Measurements from ENCODE around the gene SHROOM1. TPM values are rescaled to one million over a fixed set of nuclear protein-coding genes. Genes with fewer than 3 reads are reported as not detected.

Gene SHROOM1
- total and polyA plus RNA-seq, 2 donors (not counting 3 experiments of a cell fraction or from before 2014, with no cell fraction given), result 12.8 to 20.9 TPM

DNA sequence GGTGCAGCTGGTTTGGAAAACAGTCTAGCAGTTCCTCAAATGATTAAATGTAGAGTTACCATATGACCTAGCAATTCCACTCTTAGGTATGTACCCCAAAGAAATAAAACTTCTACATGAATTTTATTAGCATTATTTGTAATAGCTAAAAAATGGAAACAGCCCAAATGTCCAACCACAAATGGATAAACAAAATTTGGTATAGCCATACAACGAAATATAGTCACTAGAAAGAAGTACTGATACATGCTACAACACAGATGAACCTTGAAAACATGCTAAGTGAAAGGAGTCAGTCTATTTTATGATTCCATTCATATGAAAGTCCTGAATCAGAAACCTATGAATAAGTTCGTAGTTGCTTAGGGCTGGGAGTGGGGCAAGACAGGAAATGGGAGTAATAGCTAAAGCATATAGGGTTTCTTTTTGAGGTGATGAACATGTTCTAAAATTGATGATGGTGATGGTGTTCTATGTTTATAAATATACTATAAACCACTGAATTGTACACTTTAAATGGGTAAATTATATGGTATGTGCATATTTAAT, 29.5 kb upstream of the SHROOM1 start:
- H3K9me3 ChIP-seq (replicated peaks; ENCODE audit: control insufficient read depth, insufficient read depth, low read length), result no peaks in the 10 kb centered on the region
- dilution Hi-C loops (cut with MboI; ENCODE audit: extremely low pct_ligation_motif_present, low sequenced_read_pairs) (no loop called here), intact Hi-C loops (cut with micrococcal nuclease) (no loop called here)
- DNase-seq (ENCODE audit: low read depth, low spot score), result no peak
- no peaks in the 10 kb centered on the region for H3K36me3 ChIP-seq (ENCODE audit: control insufficient read depth in 2 of 2, extremely low read depth in 1 of 2, insufficient read depth in 2 of 2, low read length in 2 of 2)
- BruUV-seq (replicated peaks), result no TSS peak
- peaks cover 0 to 8% of the 10 kb centered on the region in 2 experiments for H3K27me3 ChIP-seq (ENCODE audit: control insufficient read depth in 2 of 2, insufficient read depth in 2 of 2, low read length in 2 of 2)
- no peaks in the 10 kb centered on the region for H3K79me2 ChIP-seq (ENCODE audit: control insufficient read depth, insufficient read depth, low read length)
- H3K27ac ChIP-seq (ENCODE audit: insufficient read depth, low read depth, low read length), result no peak overlapping the region
- H3K9ac ChIP-seq (replicated peaks; ENCODE audit: extremely low read depth, insufficient read depth, low read length), result no peak overlapping the region
- TF ChIP-seq, protein P1, sequence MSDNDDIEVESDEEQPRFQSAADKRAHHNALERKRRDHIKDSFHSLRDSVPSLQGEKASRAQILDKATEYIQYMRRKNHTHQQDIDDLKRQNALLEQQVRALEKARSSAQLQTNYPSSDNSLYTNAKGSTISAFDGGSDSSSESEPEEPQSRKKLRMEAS (IDR thresholded peaks at IDR 0.05; ENCODE audit: insufficient read depth, insufficient read length), result no peak
- TF ChIP-seq EZH2 (IDR thresholded peaks at IDR 0.05; ENCODE audit: borderline replicate concordance, low read depth, low read length, severe bottlenecking) (no peak), POLR2AphosphoS5 (IDR thresholded peaks at IDR 0.05; ENCODE audit: insufficient read depth, low read depth, low read length) (no peak), MYC (IDR thresholded peaks at IDR 0.05; ENCODE audit: low read depth, low read length) (no peak), POLR2A (IDR thresholded peaks at IDR 0.05; ENCODE audit: low read depth, low read length) (no peak), CTCF (IDR thresholded peaks at IDR 0.05; ENCODE audit: extremely low read depth in 1 of 2, insufficient read depth in 1 of 2, low read depth in 1 of 2, low read length in 2 of 2) (no peak), GATA2 (IDR thresholded peaks at IDR 0.05; ENCODE audit: insufficient read depth, insufficient read length, low read depth, low read length) (no peak), FOS (IDR thresholded peaks at IDR 0.05; ENCODE audit: borderline replicate concordance, insufficient read depth, low read length) (no peak), JUN (IDR thresholded peaks at IDR 0.05; ENCODE audit: borderline replicate concordance, insufficient read depth, insufficient read length, low read depth) (no peak)
- no peak overlapping the region for H3K4me2 ChIP-seq (ENCODE audit: insufficient read depth, low read length)
- POLR2A ChIA-PET, result no interaction called here
- no peak overlapping the region for H2AFZ ChIP-seq (ENCODE audit: low read depth, low read length)
- no peaks in the 10 kb centered on the region for H3K9me1 ChIP-seq (replicated peaks; ENCODE audit: control insufficient read depth, extremely low read depth, insufficient read depth, low read length)
- H4K20me1 ChIP-seq (replicated peaks; ENCODE audit: control insufficient read depth, extremely low read depth, insufficient read depth, low read length), result no peaks in the 10 kb centered on the region
- no peak overlapping the region for H3K4me3 ChIP-seq (replicated peaks in 1 of 3; ENCODE audit: insufficient read depth in 1 of 3, low read depth in 1 of 3, low read length in 3 of 3)
- FAIRE-seq, result no peak
- CTCF ChIA-PET, result interaction anchor here (1.1 to 2.0 kb wide), 6 partner anchors 19 to 333 kb away, joined by 3 to 6 read pairs (median 3); no protein-coding TSS in a partner anchor
- H3K4me1 ChIP-seq (ENCODE audit: control insufficient read depth, extremely low read depth, insufficient read depth, low read length), result no peaks in the 10 kb centered on the region
